Naive thymus-derived CD8-positive, alpha-beta T cell (primary cell): Measurements from ENCODE around the gene PFDN5. TPM values are rescaled to one million over a fixed set of nuclear protein-coding genes. Genes with fewer than 3 reads are reported as not detected.
A peak's percentile ranks its signal among the peaks of the same experiment; 100 is the strongest.
"Not testable (repeated sequence)": the region's sequence is repeated elsewhere in the genome, so short reads cannot be mapped to it uniquely, and the experiment has no call there.

Source experiments
- ATAC-seq, 2 donors: fragments of 150-1000 bp; cut with Tn5 transposase in 1 of 2; sonication (Bioruptor Pico), chemical (Tn5 transposase) in 1 of 2; 1 replicate in 1 of 2; 2 replicates in 1 of 2; pipeline ENCODE4 v1.10.0; 2021; ENCODE audit warnings: mild to moderate bottlenecking in 2 of 2, moderate library complexity in 2 of 2
- POLR2A ChIA-PET: fragments of 350-600 bp; sonication (Branson Sonifier 250); formaldehyde crosslinking; loops from one replicate; lab custom pipeline; 2021; ENCODE audit warnings: antibody characterized with exemption; lab: Charles Lee
- DNase-seq, 10 donors: peaks; one replicate each; pipeline versions ENCODE4 v3.0.0 to v3.0.0-alpha.2; 2020 to 2022
- H3K27ac Mint-ChIP-seq, 10 donors: one replicate each; pipeline ENCODE4 v1.8.0; 2020 to 2022; ENCODE audit warnings: mild to moderate bottlenecking in 10 of 10, mixed read lengths in 10 of 10, moderate library complexity in 4 of 10, inconsistent platforms in 1 of 10
- H3K27me3 Mint-ChIP-seq, 5 donors: one replicate each; pipeline ENCODE4 v1.8.0; 2021 to 2022; ENCODE audit warnings: mixed read lengths in 5 of 5
- H3K36me3 Mint-ChIP-seq, 3 donors: one replicate each; pipeline ENCODE4 v1.8.0; 2020 to 2022; ENCODE audit warnings: mixed read lengths in 3 of 3, mild to moderate bottlenecking in 2 of 3, inconsistent platforms in 1 of 3
- H3K4me1 Mint-ChIP-seq, 4 donors: one replicate each; pipeline ENCODE4 v1.8.0; 2021 to 2022; ENCODE audit warnings: mixed read lengths in 4 of 4
- H3K4me3 Mint-ChIP-seq, 10 donors: one replicate each; pipeline ENCODE4 v1.8.0; 2020 to 2022; ENCODE audit warnings: mild to moderate bottlenecking in 10 of 10, mixed read lengths in 10 of 10, moderate library complexity in 6 of 10, inconsistent platforms in 1 of 10
- H3K9me3 Mint-ChIP-seq, 9 donors: one replicate each; pipeline ENCODE4 v1.8.0; 2020 to 2022; ENCODE audit warnings: mixed read lengths in 9 of 9, mild to moderate bottlenecking in 3 of 9, inconsistent platforms in 1 of 9, moderate library complexity in 1 of 9
- polyA plus RNA-seq, 3 donors: library from polyadenylated mRNA; unstranded; fragments of 300-500 nt; fragmentation: Illumina TruSeq; gene quantifications; one replicate each; pipeline ENCODE4 v1.2.3, GENCODE V29; 2021
- total RNA-seq, 8 experiments: library from RNA in 2 of 8; stranded (reverse) in 2 of 8; gene quantifications; one replicate each; pipeline ENCODE4 v1.2.3 and lab custom pipeline; 2021 to 2026

Gene PFDN5
- total and polyA plus RNA-seq, 5 experiments from 2014 or later = 663 to 1,928 (median 1,657) TPM

GRCh38 chr12:53289891-53290290, 5.5 kb upstream of the PFDN5 start:
- Mint-ChIP-seq H3K4me3 (no peak overlapping the region), H3K27ac (peak overlapping the region in 1 of 10 donors; percentile 74)
- POLR2A ChIA-PET = interaction anchor here (0.8 to 1.4 kb wide), 2 partner anchors 76 to 224 kb away, joined by 3 read pairs; no protein-coding TSS in a partner anchor

GRCh38 chr12:53290661-53291060, 4.7 kb upstream of the PFDN5 start:
- Mint-ChIP-seq H3K4me1 (peaks cover 4 to 22% (median 14%) of the 10 kb centered on the region in 4 donors), H3K27ac (no peak overlapping the region), H3K9me3 (no peaks in the 10 kb centered on the region), H3K27me3 (no peaks in the 10 kb centered on the region), H3K36me3 (no peaks in the 10 kb centered on the region), H3K4me3 (no peak overlapping the region)
- POLR2A ChIA-PET = interaction anchor here (0.8 to 1.5 kb wide), 2 partner anchors 77 to 79 kb away, joined by 3 read pairs; no protein-coding TSS in a partner anchor
- no peak for ATAC-seq
- DNase-seq = peak in 1 of 10 donors; percentile 27

More at GRCh38 chr12:53289891-53290290, 5.5 kb upstream of the PFDN5 start:
- ATAC-seq (no peak), DNase-seq (peak in 1 of 10 donors; percentile 36)
- Mint-ChIP-seq H3K9me3 (no peaks in the 10 kb centered on the region), H3K36me3 (no peaks in the 10 kb centered on the region), H3K4me1 (peaks cover 4 to 15% (median 10%) of the 10 kb centered on the region in 4 donors), H3K27me3 (no peaks in the 10 kb centered on the region)

GRCh38 chr12:53292426-53292825, 2.9 kb upstream of the PFDN5 start:
- POLR2A ChIA-PET = interaction anchor here (1.0 to 2.0 kb wide), 4 partner anchors 35 to 102 kb away, joined by 3 to 6 read pairs (median 4); partner anchors contain the start of gene ITGB7
- no peak for ATAC-seq

GRCh38 chr12:53295891-53296219, 513 bp downstream of the PFDN5 start:
- Mint-ChIP-seq H3K27ac (peak overlapping the region; percentile 97 to 100 (median 99)), H3K4me1 (peaks cover 14 to 66% (median 51%) of the 10 kb centered on the region in 4 donors), H3K9me3 (no peaks in the 10 kb centered on the region), H3K27me3 (no peaks in the 10 kb centered on the region), H3K36me3 (peaks cover 0 to 26% (median 2%) of the 10 kb centered on the region in 3 donors), H3K4me3 (peak overlapping the region; percentile 95 to 100 (median 99))
- POLR2A ChIA-PET = interaction anchor here (0.5 to 4.2 kb wide), 21 partner anchors 13 to 217 kb away, joined by 3 to 52 read pairs (median 8); partner anchors contain the start of genes AAAS, CSAD, ESPL1 and PRR13
- DNase-seq (no peak), ATAC-seq (peak in 1 of 2 donors; percentile 4)

More at GRCh38 chr12:53292426-53292825, 2.9 kb upstream of the PFDN5 start:
- Mint-ChIP-seq H3K27me3 (no peaks in the 10 kb centered on the region), H3K36me3 (peaks cover 0 to under 1% (median 0%) of the 10 kb centered on the region in 3 donors), H3K9me3 (no peaks in the 10 kb centered on the region), H3K27ac (peak overlapping the region in 1 of 10 donors; percentile 27), H3K4me1 (peaks cover 9 to 38% (median 29%) of the 10 kb centered on the region in 4 donors), H3K4me3 (no peak overlapping the region)
- DNase-seq = peak in 1 of 10 donors; percentile 42

GRCh38 chr12:53297106-53297505, 1.8 kb downstream of the PFDN5 start:
- Mint-ChIP-seq H3K4me1 (peaks cover 19 to 78% (median 63%) of the 10 kb centered on the region in 4 donors), H3K4me3 (peak overlapping the region; percentile 22 to 100 (median 98)), H3K27ac (peak overlapping the region in 9 of 10 donors; percentile 44 to 99 (median 90)), H3K36me3 (peaks cover 0 to 36% (median 2%) of the 10 kb centered on the region in 3 donors)
- H3K27me3 Mint-ChIP-seq, DNase-seq, ATAC-seq, H3K9me3 Mint-ChIP-seq: not testable (repeated sequence)
- POLR2A ChIA-PET = interaction anchor here (1.2 to 4.2 kb wide), 7 partner anchors 12 to 99 kb away, joined by 4 to 52 read pairs (median 10); partner anchors contain the start of gene AAAS

GRCh38 chr12:53298164-53298563, 2.8 kb downstream of the PFDN5 start:
- H3K27ac Mint-ChIP-seq = peak overlapping the region in 7 of 10 donors; percentile 29 to 99 (median 82)
- peaks cover 2 to 44% (median 5%) of the 10 kb centered on the region in 3 donors for H3K36me3 Mint-ChIP-seq
- POLR2A ChIA-PET = interaction anchor here (1.2 to 3.6 kb wide), 4 partner anchors 19 to 117 kb away, joined by 4 to 19 read pairs (median 10); partner anchors contain the start of genes AAAS, CSAD and ZNF740
- DNase-seq (no peak), ATAC-seq (no peak)
- no peaks in the 10 kb centered on the region for H3K27me3 Mint-ChIP-seq
- peaks cover 27 to 86% (median 74%) of the 10 kb centered on the region in 4 donors for H3K4me1 Mint-ChIP-seq
- no peaks in the 10 kb centered on the region for H3K9me3 Mint-ChIP-seq
- H3K4me3 Mint-ChIP-seq = peak overlapping the region in 8 of 10 donors; percentile 16 to 99 (median 34)

GRCh38 chr12:53299101-53299453, 3.7 kb downstream of the PFDN5 start:
- H3K9me3 Mint-ChIP-seq = no peaks in the 10 kb centered on the region
- H3K27ac Mint-ChIP-seq = peak overlapping the region; percentile 84 to 99 (median 96)
- peak in 2 of 10 donors; percentile 30 to 67 for DNase-seq
- H3K27me3 Mint-ChIP-seq = no peaks in the 10 kb centered on the region
- peaks cover 2 to 52% (median 5%) of the 10 kb centered on the region in 3 donors for H3K36me3 Mint-ChIP-seq
- POLR2A ChIA-PET = interaction anchor here (0.7 to 3.6 kb wide), 15 partner anchors 9 to 377 kb away, joined by 3 to 36 read pairs (median 4); partner anchors contain the start of genes AAAS, ATP5MC2, CSAD and ESPL1
- H3K4me1 Mint-ChIP-seq = peaks cover 27 to 87% (median 76%) of the 10 kb centered on the region in 4 donors
- H3K4me3 Mint-ChIP-seq = peak overlapping the region; percentile 87 to 99 (median 98)
- ATAC-seq = no peak

GRCh38 chr12:53299454-53300180, 4.3 kb downstream of the PFDN5 start, which contains the start of gene MYG1:
Gene MYG1, plus strand, starts transcription at chr12:53299695. Its CDS starts 43 bp downstream, at chr12:53299738.
- peaks cover 27 to 84% (median 75%) of the 10 kb centered on the region in 4 donors for H3K4me1 Mint-ChIP-seq
- peak; percentile 62 to 66 for ATAC-seq
- peak within 1 kb of the TSS; percentile 87 to 99 (median 98) for H3K4me3 Mint-ChIP-seq
- H3K36me3 Mint-ChIP-seq = peaks cover 2 to 56% (median 5%) of the 10 kb centered on the region in 3 donors
- H3K27me3 Mint-ChIP-seq = no peaks in the 10 kb centered on the region
- POLR2A ChIA-PET = interaction anchor here (0.7 to 3.6 kb wide), 16 partner anchors 8 to 376 kb away, joined by 3 to 36 read pairs (median 4); partner anchors contain the start of genes AAAS, ATP5MC2, CSAD and ESPL1
- H3K27ac Mint-ChIP-seq = peak within 1 kb of the TSS; percentile 84 to 99 (median 96)
- no peaks in the 10 kb centered on the region for H3K9me3 Mint-ChIP-seq
- DNase-seq = peak; percentile 68 to 92 (median 81)

- POLR2A ChIA-PET = interaction anchor here (0.7 to 3.6 kb wide), 10 partner anchors 8 to 143 kb away, joined by 3 to 36 read pairs (median 4); partner anchors contain the start of genes AAAS, CSAD, ESPL1 and ZNF740
- Mint-ChIP-seq H3K27me3 (no peaks in the 10 kb centered on the region), H3K36me3 (peaks cover 2 to 59% (median 5%) of the 10 kb centered on the region in 3 donors), H3K27ac (peak overlapping the region; percentile 84 to 99 (median 96)), H3K4me3 (peak overlapping the region; percentile 87 to 99 (median 98)), H3K4me1 (peaks cover 27 to 78% (median 72%) of the 10 kb centered on the region in 4 donors), H3K9me3 (no peaks in the 10 kb centered on the region)
- ATAC-seq (no peak), DNase-seq (no peak)
These were observed 4.8 kb downstream of the PFDN5 start for GRCh38 chr12:53300187-53300586.

GRCh38 chr12:53302903-53303302, 7.6 kb downstream of the PFDN5 start:
- peak overlapping the region in 6 of 10 donors; percentile 5 to 81 (median 68) for H3K27ac Mint-ChIP-seq
- peak overlapping the region in 8 of 10 donors; percentile 1 to 99 (median 26) for H3K4me3 Mint-ChIP-seq
- no peaks in the 10 kb centered on the region for H3K27me3 Mint-ChIP-seq
- ATAC-seq (no peak), DNase-seq (no peak)
- POLR2A ChIA-PET = no interaction called here
- H3K9me3 Mint-ChIP-seq = no peaks in the 10 kb centered on the region
- H3K4me1 Mint-ChIP-seq = peaks cover 22 to 52% (median 50%) of the 10 kb centered on the region in 4 donors
- H3K36me3 Mint-ChIP-seq = peaks cover 5 to 80% (median 6%) of the 10 kb centered on the region in 3 donors

- Mint-ChIP-seq H3K36me3 (peaks cover 5 to 83% (median 13%) of the 10 kb centered on the region in 3 donors), H3K4me1 (peaks cover 8 to 20% (median 15%) of the 10 kb centered on the region in 4 donors), H3K9me3 (no peaks in the 10 kb centered on the region), H3K4me3 (no peak overlapping the region), H3K27ac (peak overlapping the region in 2 of 10 donors; percentile 39 to 93), H3K27me3 (no peaks in the 10 kb centered on the region)
- ATAC-seq = no peak
- POLR2A ChIA-PET = interaction anchor here (1.8 kb wide), 1 partner anchor 14 kb away, joined by 6 read pairs; no protein-coding TSS in a partner anchor
- no peak for DNase-seq
These were observed 11.5 kb downstream of the PFDN5 start for GRCh38 chr12:53306826-53307225.

GRCh38 chr12:53308276-53308675, 12.9 kb downstream of the PFDN5 start:
- POLR2A ChIA-PET = interaction anchor here (0.6 to 2.8 kb wide), 2 partner anchors 9 to 13 kb away, joined by 3 to 15 read pairs; partner anchors contain the start of genes MYG1 and PFDN5
- ATAC-seq (no peak), DNase-seq (no peak)
- peaks cover 0 to 80% (median 13%) of the 10 kb centered on the region in 3 donors for H3K36me3 Mint-ChIP-seq
- no peak overlapping the region for H3K4me3 Mint-ChIP-seq
- H3K9me3 Mint-ChIP-seq = no peaks in the 10 kb centered on the region
- H3K27me3 Mint-ChIP-seq = no peaks in the 10 kb centered on the region
- H3K27ac Mint-ChIP-seq = peak overlapping the region in 6 of 10 donors; percentile 3 to 93 (median 46)
- peaks cover 0 to 6% (median 2%) of the 10 kb centered on the region in 4 donors for H3K4me1 Mint-ChIP-seq
